Adipose tissue (tissue), 3 donors: ENCODE measurements around the gene SMURF1. TPM values are rescaled to one million over a fixed set of nuclear protein-coding genes. Genes with fewer than 3 reads are reported as not detected.
"Not testable (repeated sequence)": the region's sequence is repeated elsewhere in the genome, so short reads cannot be mapped to it uniquely, and the experiment has no call there.

Experiments used
- H3K27ac ChIP-seq: one replicate; pipeline ENCODE4 v1.5.1; 2013; ENCODE audit warnings: low read depth, low read length
- WGBS, 3 donors: extraction: QIAGEN DNeasy Blood & Tissue Kit; methylation state at CpG; one replicate each; pipeline ENCODE4 v1.1.7; 2013; 5-methylcytosine and 5-hydroxymethylcytosine counted together
- polyA plus RNA-seq, 3 donors: library from polyadenylated mRNA; stranded (reverse); fragments of 200-250 nt; gene quantifications; one replicate each; pipeline ENCODE4 v1.2.3, GENCODE V29; 2013
- donor health status: healthy with polysubstance abuse.
- donor health status: Bipolar disorder and iron deficiency.
- donor health status: healthy.

The SMURF1 gene
- polyA plus RNA-seq, 3 donors: 9.7 to 13.9 (median 10.3) TPM

DNA sequence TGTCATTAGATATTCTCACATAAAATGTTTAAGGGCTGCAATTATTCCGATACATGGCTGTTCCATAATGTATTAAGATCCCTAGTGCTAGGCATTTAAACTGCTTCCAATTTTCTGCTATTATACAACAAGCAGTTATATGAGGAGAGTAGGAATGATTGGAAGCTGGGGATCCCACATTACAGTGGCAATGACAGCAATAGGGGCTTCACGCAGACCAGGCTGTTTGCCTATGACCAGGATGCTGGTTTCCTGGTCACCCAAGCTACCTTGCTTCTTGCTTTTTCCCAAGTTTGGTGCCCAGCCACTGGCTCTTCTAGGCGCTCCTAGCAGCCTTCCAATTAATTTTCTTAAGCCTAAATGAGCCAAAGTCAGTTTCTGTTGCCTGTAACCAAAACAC, 39.3 kb downstream of the SMURF1 start:
- 95 to 97% (median 96%) methylated on average over 3 of the region's 3 CpGs for WGBS, 3 donors
- no peak overlapping the region for H3K27ac ChIP-seq

DNA sequence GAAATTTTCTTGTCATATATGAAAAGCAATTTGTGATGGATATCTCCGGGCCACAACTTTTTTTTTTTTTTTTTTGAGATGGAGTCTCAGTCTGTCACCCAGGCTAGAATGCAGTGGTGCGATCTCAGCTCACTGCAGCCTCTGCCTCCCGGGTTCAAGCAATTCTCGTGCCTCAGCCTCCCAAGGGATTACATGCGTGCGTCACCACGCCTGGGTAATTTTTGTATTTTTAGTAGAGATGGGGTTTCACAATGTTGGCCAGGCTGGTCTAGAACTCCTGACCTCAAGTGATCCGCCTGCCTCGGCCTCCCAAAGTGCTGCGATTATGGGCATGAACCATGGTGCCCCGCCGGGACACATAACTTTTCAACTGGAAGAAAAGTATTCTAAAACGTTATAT, 40.1 kb downstream of the SMURF1 start:
- not testable (repeated sequence) for H3K27ac ChIP-seq

DNA sequence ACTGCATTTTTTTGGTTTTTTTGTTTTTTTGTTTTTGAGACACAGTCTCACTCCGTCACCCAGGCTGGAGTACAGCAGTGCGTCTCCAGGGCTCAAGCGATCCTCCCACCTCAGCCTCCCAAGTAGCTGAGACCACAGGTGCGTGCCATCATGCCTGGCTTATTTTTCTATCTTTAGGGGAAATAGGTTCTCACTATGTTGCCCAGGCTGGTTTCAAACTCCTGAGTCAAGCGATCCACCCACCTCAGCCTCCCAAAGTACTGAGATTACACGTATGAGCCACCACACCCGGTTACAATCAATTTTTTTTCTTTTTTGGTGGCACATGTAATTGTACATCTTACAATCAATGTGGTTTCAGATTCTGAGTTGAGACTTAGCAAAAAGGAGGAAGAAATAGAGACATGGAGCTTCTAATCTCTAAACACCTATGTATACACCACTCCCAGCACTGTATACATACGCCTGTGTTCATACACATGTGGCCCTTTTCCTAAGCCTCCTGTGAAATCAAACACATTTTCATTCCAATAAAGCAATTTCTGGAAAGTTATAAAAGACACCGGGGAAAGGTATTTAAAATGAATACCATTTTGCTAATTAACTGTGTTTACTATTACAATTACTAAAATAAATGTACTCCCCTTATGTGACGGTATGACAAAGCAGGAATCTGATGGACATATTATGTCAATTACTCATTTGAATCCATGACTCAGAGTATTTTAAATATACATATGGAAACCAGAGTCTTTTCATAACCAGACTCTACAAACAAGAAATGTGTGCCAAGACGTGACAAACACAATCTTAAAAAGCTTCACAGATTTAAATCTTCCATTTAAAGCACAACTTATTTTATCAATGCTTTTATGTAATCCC, 40.9 kb downstream of the SMURF1 start:
- WGBS, 3 donors: 82 to 94% (median 86%) methylated on average over 11 of the region's 11 CpGs
- no peak overlapping the region for H3K27ac ChIP-seq

More for the DNA sequence above, 40.1 kb downstream of the SMURF1 start:
- WGBS, 3 donors: 85 to 90% (median 86%) methylated on average over 13 of the region's 13 CpGs

DNA sequence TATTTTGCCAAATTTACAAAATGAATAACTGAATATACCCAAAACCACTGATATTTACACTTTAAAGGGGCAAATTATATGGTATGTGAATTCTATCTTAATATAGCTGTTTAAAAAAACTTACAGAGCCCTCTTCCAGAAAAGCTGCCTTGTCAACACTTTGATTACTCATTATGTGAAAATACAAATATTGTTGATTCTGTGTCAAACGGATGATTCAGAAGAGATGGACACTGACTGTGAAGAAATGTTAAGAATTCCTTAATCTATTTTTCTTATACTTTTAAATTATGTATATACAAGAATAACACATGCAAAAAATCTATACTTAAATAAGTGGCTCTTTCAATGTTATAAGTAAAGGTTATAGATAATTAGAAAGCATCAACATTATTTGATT, 41.5 kb downstream of the SMURF1 start:
- 66 to 87% (median 83%) methylated on average over 1 of the region's 1 CpG for WGBS, 3 donors
- H3K27ac ChIP-seq: no peak overlapping the region

DNA sequence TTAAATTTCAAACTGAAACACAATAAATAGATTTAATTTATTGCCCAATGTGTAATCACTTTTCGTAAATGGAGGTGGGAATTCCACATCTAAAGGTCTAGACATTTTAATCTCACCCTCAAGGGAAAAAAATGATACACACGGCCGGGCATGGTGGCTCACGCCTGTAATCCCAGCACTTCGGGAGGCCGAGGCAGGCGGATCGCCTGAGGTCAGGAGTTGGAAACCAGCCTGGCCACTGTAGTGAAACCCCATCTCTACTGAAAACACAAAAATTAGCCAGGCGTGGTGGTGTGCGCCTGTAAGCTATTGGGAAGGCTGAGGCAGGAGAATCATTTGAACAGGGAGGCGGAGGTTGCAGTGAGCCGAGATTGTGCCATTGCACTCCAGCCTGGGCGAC, 42.4 kb downstream of the SMURF1 start:
- 93 to 94% (median 93%) methylated on average over 13 of the region's 13 CpGs for WGBS, 3 donors
- H3K27ac ChIP-seq: not testable (repeated sequence)

DNA sequence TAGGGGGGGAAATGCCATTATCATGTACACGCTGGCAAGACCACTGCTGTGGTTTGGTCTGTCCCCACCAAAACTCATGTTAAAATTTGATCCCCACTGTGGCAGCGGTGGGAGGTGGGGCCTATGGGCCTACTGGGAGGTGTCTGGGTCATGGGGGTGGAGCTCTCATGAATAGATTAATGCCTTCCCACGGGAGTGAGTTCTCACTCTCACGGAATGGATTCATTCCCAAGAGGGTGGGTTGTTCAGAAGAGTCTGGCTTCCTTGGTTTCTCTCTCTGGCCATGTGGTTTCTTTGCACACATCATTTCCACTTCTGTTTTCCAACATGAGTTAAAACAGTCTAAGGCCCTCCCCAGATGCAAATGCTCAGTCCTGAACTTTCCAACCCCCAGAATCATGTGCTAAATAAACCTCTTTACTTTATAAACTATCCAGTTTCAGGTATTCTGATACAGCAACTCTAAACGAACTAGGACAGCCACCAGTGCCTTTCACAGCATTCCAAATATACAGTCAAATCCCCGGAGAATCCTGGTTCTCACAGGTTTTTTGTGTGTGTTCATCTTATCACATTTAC, 44.3 kb downstream of the SMURF1 start:
- no peak overlapping the region for H3K27ac ChIP-seq
- 58 to 84% (median 82%) methylated on average over 6 of the region's 6 CpGs for WGBS, 3 donors

DNA sequence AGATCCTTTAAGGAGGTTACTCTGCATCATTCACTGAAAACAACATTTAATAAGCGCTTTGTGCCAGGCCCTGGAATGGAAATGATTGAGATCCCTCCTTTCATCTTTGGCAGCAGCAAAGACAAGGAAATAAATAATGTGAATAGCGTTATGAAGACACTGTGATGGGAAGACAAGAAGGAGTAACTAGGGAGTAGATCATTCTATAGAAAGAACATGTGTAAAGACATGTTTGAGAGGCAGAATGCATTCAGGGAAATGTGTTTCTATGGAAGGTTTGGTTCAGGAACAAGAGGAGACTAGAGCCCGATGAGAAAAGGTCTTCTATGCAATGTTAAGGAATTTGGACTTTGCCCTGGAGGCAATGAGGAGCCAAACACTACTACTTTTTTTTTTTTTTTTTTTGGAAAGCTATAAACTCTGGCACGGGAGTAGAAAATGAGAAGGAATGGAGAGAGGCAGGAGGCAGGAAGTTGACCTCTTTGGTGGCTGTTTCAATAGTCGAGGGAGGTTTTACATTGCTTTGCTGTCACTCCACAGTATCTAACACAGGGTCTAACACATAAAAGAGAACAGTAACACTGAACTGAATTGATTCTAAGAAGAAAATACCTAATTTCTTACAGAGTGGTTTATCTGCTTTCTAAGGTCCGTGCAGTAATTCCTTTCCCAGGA, 44.9 kb downstream of the SMURF1 start:
- WGBS, 3 donors: 24 to 63% (median 54%) methylated on average over 6 of the region's 6 CpGs

DNA sequence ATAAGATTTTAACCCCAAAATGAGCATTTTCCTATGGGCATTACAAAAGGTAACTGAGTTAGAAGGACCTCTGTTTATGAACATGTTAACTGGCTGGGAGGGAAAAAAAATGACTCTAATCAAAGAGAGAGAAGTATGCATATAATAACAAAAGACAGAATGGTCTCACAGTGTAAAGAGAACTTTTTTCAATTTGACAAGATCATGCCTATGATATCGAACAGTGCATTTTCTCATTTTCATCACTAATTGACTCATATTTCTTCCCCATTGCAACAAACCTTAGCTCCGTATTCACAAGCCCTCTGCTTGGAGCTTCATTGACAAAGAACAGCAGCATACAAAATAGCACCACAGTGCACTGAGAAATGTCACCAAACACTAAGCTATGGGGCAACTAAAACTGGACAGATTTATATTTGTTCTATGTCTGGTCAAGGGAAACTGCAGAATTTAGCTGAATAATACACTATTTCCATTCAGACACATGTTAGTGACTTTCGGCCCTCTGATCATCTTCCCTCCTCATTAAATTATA, 45.6 kb downstream of the SMURF1 start:
- 53 to 83% (median 67%) methylated on average over 3 of the region's 3 CpGs for WGBS, 3 donors
- H3K27ac ChIP-seq: no peak overlapping the region

More for the DNA sequence above, 44.9 kb downstream of the SMURF1 start:
- no peak overlapping the region for H3K27ac ChIP-seq

DNA sequence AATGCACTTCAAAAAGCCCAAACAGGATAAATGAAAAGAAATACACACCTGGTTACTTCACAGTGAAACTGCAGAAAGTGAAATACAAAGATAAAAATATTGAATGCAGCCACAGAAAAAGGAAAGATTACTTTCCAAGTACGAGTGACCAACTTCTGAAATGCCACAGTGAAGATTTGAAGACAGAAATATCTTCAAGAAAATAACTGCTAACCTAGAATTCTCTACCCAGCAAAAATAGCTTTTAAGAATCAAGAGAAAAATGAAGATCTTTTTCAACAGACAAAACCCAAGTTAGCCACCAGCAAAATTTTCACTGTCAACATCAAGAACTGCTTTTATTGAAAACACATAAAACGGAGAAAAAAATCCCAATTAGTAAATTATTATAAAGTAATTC, 46.2 kb downstream of the SMURF1 start:
- no peak overlapping the region for H3K27ac ChIP-seq
- 66 to 96% (median 94%) methylated on average over 2 of the region's 2 CpGs for WGBS, 3 donors

DNA sequence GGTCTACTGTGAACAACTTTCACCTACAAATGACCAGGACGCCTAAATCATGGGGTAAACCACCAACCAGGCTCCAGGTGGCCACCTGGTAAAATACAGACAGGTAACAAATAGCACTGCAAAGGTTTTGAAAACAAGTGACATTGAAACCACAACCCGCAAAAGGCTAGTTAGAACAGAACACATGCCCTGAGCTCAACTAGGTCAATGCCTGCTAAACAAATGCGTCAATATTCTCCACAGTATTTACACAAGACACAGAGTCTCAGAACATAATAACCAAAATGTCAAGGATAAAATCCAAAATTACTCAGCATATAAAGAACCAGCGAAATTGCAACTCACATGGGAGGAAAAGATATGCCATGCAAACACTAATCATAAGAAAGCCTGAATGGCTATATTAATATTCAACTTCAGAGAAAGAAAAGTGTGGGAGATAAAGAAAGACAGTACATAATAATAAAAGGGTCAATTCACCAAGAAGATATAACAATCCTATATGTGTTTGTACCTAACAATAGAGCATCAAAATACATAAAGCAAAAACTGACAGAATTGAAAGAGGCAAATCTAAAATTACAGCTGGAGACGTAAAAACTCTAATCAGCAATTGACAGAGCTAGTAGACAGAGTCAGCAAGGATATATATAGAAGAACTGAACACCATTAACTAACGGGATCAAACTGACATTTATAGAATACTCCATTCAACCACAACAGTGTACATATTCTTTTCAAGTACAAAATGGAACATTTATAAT, 47.6 kb downstream of the SMURF1 start:
- H3K27ac ChIP-seq: no peak overlapping the region
- 29 to 87% (median 73%) methylated on average over 6 of the region's 6 CpGs for WGBS, 3 donors

DNA sequence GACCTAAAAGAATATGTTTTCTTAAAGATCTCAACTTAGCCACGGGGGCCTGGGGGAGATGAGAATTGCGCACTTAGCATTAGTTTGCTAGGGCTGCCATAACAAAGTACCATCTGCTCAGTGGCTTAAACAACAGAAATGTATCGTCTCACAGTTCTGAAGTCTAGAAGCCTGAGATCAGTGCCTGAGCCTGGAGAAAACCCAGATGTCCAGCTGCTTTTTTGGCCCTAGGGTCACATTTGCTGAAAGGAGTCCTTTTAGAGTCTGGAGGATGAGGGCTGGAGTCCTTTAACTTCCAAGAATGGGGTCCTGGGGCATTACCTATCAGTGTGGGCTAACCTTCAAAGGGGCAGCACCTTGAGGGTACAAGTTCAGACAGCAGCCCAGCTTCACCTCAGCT, 48.2 kb downstream of the SMURF1 start:
- 38 to 66% (median 56%) methylated on average over 3 of the region's 3 CpGs for WGBS, 3 donors
- no peak overlapping the region for H3K27ac ChIP-seq

DNA sequence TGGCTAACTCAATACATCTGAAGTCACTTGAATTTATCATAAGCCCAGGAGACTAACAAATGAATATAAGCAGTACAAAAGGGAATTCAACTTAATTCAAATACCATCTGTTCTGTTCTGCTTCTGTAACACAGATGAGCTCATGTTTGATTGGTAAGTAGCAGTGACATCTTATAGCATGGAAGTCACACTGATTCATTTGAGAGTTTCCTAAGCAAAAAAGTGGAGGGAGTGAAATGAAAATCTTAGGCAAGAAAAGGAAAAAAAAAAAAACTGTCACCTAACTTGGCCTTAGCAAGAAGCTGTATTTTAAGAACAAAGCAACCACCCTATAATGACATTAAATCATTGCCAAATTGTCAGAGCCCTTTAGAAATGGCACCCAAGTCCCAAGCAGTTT, 49.5 kb downstream of the SMURF1 start:
- no peak overlapping the region for H3K27ac ChIP-seq

DNA sequence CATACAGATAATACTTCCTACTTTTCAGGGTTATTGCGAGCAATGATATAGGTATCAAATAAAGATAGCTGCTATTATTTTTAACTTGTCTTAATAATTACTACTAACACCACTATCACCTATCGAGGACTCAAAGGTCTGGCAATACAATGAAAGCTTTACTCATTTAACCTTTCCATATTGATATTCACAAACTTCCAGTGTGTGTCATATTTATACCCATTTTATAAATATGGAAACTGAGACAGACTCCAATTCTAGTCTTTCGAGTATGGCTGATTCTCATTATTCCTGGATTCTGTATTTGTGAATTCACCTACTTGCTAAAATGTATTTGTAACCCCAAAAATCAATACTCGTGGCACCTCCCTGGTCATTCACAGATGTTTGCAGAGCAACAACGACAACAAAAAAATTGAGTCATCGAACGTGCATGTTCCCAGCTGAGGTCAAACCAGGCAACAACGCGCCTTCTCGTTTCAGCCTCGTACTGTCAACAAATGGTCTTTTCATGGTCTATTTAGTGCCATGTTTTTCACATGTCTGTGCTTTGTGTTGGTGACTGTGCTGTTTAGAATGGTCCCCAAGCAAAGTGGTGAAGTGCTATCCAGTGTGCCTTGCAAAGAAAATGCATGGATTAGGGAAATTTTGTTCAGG, 51.7 kb downstream of the SMURF1 start:
- 37 to 95% (median 90%) methylated on average over 11 of the region's 11 CpGs for WGBS, 3 donors
- H3K27ac ChIP-seq: no peak overlapping the region

DNA sequence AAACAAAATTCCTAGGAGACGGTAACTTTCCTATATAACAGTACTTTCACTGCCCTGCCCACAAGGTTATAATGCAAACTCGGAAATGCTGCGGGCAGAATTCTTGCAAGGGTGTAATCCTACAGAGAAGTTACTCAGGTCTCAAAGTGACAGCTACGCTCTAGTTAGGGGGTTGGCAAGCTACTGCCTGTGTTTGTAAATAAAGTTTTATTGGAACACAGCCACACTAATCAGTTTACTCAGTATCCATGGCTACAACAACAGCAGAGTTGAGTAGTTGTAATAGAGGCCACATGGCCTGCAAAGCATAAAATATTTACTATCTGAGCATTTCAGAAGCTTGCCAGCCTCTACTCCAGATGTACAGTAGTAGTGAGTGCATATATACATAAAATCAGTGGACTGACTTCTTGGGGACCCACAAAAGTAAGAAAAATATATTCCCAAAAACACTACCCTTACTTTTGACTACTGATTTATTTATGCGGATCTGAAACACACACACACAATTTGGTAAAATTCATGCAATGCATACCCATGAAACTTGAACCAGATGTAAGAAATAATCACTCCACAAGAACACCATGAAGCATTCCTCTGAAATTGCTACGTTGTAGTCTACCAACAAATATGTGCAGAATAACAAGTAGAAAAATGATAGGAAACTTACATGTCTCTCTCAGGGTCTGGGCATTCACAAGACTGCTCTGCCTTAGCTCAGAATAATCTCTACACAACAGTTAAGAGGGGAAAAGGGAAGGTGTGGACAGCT, 53.0 kb downstream of the SMURF1 start:
- WGBS, 3 donors: 81 to 94% (median 92%) methylated on average over 6 of the region's 6 CpGs
- H3K27ac ChIP-seq: no peak overlapping the region

DNA sequence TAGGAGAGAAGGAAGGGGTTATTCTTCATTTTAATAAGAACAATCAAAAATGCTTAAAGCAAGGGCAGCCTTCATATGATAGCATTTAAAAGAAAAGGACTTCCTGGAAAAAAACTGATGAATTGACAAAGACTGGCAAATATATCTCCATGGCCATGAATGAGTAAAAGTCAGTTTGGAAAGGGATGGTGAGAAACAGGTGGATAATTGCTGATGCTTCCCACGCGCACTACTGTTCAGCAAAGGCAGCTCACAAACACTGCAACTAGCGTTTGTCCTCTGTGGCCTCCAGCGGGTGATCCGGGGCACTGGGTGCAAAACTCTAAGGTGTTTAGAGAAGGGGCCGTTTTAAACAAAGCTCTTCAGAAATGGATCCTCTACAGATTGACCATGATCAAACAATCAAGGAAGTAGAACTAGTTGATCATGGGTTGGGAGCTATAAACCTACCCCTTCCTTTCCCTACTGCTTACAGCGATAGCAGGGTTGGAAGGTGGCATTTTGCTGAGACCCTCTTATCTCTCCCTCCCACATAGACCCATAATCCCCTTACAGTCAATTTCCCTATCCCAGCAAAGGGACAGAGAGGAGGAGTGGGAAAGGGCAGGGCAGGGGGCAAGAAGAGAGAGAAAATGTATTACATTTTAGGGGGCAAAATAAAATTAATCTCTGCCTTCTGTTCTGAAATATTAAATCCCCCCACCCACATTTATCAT, 53.8 kb downstream of the SMURF1 start:
- no peak overlapping the region for H3K27ac ChIP-seq
- WGBS, 3 donors: 46 to 94% (median 93%) methylated on average over 7 of the region's 7 CpGs

DNA sequence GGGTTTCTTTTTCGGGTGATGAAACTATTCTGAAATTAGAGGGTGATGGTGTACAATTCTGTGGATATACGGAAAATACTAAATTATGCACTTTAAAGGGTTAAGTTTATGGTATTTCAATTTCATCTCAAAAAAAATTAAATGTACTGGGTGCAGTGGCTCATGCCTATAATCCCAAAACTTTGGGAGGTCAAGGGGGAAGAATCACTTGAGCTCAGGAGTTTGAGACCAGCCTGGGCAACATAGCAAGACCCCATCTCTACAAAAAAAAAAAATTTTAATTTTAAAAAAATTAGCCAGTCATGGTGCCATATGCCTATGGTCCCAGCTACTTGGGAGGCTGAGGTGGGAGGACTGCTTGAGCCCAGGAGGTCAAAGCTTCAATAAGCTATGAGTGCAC, 57.0 kb downstream of the SMURF1 start:
- WGBS, 3 donors: 91 to 100% (median 98%) methylated on average over 2 of the region's 2 CpGs

DNA sequence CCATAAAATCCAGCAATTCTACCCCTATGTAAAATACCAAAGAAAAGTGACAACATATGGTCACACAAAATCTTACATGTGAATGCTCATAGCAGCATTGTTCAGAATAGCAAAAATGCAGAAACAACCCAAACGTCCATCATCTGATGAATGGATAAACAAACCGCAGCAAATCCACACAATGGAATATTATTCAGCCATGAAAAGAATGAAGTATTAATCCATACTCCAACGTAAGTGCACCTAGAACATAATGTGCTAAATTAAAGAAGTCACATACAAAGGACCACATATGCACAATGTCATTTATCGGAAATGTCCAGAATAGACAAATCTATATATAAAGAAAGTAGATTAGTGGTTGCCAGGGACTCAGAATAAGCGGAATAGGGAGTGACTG, 57.4 kb downstream of the SMURF1 start:
- 94 to 97% (median 96%) methylated on average over 5 of the region's 5 CpGs for whole genome bisulfite sequencing, 3 donors
- H3K27ac ChIP-seq: no peak overlapping the region

More for the DNA sequence above, 57.0 kb downstream of the SMURF1 start:
- H3K27ac ChIP-seq: no peak overlapping the region
